ENCODE measurements around the gene CCDC74A.
"Not testable (repeated sequence)": the region's sequence is repeated elsewhere in the genome, so short reads cannot be mapped to it uniquely, and the experiment has no call there.

The CCDC74A gene

DNA sequence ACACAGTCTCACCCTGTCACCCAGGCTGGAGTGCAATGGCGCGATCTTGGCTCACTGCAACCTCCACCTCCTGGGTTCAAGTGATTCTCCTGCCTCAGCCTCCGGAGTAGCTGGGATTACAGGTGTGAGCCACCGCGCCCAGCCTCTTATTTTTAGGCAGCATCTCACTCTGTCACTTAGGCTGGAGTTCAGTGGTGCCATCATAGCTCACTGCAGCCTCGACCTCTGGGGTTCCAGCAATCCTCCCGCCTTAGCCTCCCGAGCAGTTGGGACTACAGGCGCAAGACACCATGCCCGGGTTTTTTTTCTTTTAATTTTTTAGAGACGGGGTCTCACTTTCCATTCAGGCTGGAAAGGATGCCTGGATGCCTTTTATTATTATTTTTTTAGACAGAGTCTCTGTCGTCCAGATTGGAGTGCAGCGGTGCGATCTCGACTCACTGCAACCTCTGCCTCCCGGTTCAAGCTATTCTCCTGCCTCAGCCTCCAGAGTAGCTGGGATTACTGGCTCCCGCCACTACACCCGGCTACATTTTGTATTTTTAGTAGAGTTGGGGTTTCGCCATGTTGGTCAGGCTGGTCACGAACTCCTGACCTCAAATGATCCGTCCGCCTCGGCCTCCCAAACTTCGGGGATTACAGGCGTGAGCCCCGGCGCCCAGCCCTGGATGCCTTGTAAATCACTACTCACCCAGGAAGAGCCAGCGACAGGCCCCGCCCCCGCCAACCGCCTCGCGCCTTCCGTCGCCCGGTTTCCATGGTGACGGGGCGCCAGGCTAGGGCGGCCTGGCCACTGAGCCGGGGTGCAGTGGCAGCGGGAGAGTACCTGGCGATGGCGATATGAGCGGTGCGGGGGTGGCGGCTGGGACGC is at the start of gene CCDC74A:
Gene CCDC74A, plus strand, starts transcription at position 758 of the 871 bp plus-strand sequence. Its CDS starts 83 bp downstream, at position 841.
- in situ Hi-C loops (cut with MboI; ENCODE audit: low sequenced_read_pairs), result not testable (repeated sequence)

GRCh38 chr2:131478074-131478849 is 49.4 kb upstream of the CCDC74A start:
- in situ Hi-C loops (cut with MboI; ENCODE audit: low sequenced_read_pairs), result not testable (repeated sequence)

- in situ Hi-C loops (cut with MboI; ENCODE audit: low sequenced_read_pairs), result not testable (repeated sequence)
Observed at GRCh38 chr2:131478850-131479461, 48.7 kb upstream of the CCDC74A start.

DNA sequence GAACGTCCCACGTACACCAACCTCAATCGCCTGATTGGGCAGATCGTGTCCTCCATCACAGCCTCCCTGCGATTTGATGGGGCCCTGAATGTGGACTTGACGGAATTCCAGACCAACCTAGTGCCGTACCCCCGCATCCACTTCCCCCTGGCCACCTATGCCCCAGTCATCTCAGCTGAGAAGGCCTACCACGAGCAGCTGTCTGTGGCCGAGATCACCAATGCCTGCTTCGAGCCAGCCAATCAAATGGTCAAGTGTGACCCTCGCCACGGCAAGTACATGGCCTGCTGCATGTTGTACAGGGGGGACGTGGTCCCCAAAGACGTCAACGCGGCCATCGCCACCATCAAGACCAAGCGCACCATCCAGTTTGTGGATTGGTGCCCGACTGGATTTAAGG is 47.3 kb upstream of the CCDC74A start:
- in situ Hi-C loops (cut with MboI; ENCODE audit: low sequenced_read_pairs), result not testable (repeated sequence)

GRCh38 chr2:131482506-131483155 is 45.1 kb upstream of the CCDC74A start:
- in situ Hi-C loops (cut with MboI; ENCODE audit: low sequenced_read_pairs), result not testable (repeated sequence)

DNA sequence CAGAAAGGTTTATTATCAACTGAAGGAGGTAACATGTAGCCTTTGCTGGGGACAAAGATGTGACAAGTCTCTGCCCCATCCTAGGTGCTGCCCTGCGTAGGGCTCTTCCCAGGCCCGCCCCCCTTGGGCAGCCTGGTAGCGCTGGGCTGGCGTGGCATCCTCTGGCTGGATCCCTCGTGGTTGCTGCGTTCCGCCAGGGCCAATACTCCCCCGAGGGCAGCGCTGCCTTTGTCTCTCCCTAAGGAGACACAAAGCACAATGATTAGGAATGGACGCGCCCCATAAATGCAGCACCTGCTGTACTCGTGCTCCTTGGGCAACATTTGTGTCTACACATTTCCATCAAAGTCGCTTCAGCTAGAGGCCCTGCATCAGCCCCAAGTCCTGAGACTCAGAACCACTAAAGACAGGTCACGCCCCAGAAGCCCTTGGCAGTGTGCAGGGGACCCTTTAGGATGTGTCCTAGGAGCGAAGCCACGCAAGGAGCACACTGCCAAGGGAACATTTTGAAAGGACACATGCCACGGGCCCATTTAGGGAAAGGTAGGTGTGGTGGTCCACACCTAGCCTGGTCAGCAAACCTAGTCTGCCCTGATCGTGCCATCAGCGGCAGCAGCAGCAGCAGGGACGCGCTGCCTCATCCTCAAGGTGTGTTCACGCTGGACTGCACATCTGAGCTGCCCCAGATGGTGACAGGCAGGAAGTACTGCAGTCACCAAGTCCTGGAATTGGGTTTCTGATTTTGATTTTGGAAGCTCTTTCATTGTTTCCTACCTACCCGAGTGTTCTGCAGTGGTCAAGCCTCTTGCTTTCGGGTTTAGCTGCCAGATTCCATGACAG is 43.5 kb upstream of the CCDC74A start:
- in situ Hi-C loops (cut with MboI; ENCODE audit: low sequenced_read_pairs), result not testable (repeated sequence)

GRCh38 chr2:131484906-131485460 is 42.7 kb upstream of the CCDC74A start:
- in situ Hi-C loops (cut with MboI; ENCODE audit: low sequenced_read_pairs), result not testable (repeated sequence)

GRCh38 chr2:131486201-131486902 is 41.3 kb upstream of the CCDC74A start:
- in situ Hi-C loops (cut with MboI; ENCODE audit: low sequenced_read_pairs), result not testable (repeated sequence)

DNA sequence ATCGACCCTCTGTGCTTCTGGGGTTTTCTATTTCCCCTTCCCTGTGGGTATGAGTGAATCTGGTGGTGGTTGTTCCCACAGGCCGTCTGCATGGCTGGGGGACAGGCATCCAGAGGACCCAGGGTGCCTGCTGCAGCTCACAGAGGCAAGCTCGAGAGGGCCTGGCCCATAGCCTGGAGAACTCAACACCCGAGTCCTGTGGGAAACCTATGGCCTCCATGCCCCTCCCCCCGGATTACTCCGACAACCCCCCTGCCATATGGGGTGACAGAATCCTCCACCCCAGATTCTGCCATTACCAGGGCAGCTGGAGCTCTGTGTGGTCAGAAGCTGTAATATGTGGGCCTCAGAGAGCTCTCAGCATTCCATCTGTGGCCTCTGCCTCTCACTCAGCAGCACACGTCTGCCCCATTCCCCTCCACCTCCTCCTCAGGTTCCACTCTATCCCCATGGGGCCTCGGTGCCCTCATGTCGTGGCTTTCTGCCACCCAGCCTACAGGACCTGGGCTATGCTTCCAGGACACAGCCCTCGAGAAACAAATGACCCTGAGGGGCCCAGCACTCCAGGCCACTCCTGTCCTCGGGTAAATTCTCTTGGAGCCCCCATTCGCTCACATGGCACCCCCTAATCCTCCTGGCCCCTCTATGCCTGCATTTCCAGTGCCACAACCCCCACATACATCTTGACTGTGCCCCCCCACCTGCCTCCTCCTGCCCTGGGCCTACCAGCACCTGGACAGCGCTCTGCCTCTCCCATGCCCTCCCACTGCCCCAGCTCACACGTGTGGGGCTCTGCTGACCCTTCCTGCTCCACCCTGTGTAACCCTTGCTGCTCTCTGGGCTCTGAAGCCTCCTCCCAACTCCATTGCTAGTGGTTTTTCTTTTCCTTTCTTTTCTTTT is 39.1 kb upstream of the CCDC74A start:
- in situ Hi-C loops (cut with MboI; ENCODE audit: low sequenced_read_pairs), result no loop called here

DNA sequence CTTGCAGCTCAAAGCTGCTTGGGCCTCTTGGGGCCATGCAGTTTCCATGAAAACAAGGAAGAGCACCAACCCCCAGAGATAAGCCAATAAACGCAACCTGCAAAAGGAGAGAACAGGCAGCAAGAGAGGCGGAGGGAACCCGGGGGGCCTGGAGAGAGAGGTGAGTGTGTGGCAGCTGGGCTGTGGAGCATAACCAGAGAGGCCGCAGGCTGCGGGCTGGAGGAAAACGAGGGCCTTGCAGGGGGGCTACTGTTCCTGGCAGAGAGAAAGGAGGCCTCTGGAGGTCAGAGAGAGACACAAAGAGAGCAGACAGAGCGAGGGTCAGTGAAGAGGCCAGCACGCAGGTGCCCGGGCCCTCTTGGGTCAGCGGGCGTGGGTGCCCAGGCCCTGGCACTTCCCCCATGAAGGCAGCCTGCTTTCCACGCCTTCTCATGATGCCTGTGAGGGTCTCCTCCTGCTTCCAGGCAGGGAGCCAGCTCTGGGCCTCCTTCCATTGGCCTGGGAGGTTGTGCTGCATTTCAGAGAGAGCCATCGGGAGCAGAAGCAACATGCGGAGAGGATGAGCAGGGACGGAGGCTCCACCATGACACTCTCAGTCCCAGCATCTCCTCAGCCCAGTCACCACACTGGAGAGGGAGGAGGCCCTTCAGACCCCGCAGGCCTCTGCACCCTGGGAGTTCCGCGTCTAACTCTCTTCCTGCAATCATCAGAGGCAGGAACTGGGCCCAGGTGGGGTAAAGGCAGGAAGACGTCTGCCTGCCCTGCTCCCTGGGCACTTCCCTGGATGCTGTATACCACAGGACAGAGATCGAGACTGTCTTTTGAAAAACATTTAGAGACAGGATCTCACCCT is 36.8 kb upstream of the CCDC74A start:
- in situ Hi-C loops (cut with MboI; ENCODE audit: low sequenced_read_pairs), result not testable (repeated sequence)

DNA sequence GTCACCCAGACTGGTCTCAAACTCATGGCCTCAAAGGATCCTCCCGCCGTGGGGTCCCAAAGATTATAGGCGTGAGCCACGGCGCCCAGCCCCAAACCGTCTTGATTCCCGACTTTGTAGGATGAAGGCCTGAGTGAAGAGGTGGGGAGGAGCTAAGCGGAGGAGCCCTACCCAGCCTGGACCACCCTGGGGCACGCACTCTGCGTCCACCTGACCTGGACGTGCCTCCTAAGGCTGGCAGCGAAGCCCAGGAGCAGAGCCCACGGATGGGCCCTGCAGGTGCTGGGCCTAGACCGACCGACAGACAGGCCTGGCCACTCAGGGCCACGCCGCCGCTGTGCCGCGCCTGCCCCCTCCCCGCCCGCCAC is 36.2 kb upstream of the CCDC74A start:
- in situ Hi-C loops (cut with MboI; ENCODE audit: low sequenced_read_pairs), result not testable (repeated sequence)

DNA sequence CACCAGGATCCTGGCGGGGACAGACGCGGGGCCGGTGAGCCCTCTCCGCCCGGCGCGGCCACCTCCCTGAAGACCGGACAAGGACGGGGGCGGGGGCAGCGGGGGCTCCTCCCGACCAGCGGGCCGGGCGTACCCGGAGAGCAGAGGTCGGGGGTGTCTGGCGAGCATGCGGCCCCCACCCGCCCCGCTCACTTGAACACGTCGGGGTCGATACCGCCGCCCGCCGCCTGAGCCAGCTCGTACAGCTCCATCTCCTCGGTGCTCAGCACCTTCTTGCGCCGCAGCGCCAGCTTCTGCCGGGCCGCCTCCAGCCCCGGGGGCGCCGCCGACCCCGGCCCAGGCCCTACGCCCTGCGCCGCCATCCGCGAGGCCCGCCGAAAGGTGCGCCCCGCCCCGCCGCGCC is 35.7 kb upstream of the CCDC74A start, which contains the start of gene MZT2A:
Gene MZT2A, minus strand, starts transcription at position 383 of the 403 bp plus-strand sequence. Its CDS starts 21 bp downstream, at position 362.
- in situ Hi-C loops (cut with MboI; ENCODE audit: low sequenced_read_pairs), result not testable (repeated sequence)

DNA sequence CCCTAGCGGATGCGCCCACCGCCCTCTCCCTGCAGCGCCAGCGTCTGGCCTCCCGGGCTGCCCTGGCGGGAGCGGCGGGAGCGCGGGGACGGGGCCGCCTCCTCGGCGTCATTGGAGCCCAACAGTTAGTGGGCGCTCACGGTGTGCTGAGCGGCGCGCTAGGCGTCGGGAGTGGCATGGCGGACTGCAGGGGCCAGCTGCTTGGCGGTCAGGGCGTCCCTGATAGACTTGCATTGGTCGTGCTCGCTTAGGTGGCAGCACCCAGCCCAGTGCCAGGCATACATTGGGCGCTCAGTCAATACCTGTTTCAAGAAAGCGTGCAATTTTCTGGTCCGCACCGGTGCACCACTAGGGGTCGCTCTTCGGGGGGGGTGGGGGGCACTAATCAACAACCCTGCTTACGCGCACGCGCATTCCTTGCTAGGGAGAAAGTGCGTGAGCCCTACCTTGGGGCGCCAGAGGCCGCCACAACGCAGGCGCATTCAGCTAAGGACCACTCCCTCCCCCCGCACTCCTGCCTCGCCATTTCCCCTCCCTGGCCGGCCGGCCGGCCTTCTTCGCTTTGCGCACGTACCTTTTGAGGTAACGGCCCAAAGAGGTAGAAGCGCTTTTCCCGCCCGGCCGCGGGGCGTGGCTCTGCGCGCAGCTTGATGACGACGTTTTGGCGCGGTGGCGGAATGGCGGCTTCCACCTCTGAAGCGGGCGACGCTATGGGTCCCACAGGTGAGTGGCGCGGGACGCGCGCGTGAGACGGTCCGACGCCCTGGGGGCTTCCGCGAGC is 35.1 kb upstream of the CCDC74A start:
- in situ Hi-C loops (cut with MboI; ENCODE audit: low sequenced_read_pairs), result no loop called here

- in situ Hi-C loops (cut with MboI; ENCODE audit: low sequenced_read_pairs), result no loop called here
Observed at GRCh38 chr2:131493199-131493968, 34.3 kb upstream of the CCDC74A start.

DNA sequence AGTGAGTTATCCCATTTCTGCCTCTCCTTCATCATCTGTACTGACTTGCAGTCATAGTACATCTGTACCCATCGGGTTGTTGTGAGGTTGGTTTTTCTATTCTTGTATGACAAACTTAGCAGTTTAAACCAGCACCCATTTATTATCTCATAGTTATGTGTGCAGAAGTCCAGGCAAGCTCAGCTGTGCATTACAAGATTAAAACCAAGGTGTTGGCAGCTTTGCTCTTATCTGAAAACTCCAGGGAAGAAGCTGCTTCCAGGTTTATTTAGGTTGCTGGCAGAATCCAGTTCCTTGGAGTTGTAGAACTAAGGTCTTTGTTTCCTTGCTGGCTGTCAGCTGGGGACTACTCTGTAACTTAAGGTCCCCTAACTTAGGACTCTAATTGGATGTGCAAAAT is 32.2 kb upstream of the CCDC74A start:
- in situ Hi-C loops (cut with MboI; ENCODE audit: low sequenced_read_pairs), result not testable (repeated sequence)
